Measurements from ENCODE around the gene KIAA0040. TPM values are rescaled to one million over a fixed set of nuclear protein-coding genes. Genes with fewer than 3 reads are reported as not detected.

KIAA0040 gene
- total RNA-seq, 1 experiment from 2014 or later: 15.0 TPM

- no peak for TF ChIP-seq ZNF138 (CRISPR knock-in tag; conservative IDR thresholded peaks at IDR 0.05)
- no peak for TF ChIP-seq NFE2L1 (CRISPR knock-in tag; IDR thresholded peaks at IDR 0.05)
- TF ChIP-seq STAT6 (CRISPR knock-in tag; conservative IDR thresholded peaks at IDR 0.05; ENCODE audit: low read depth): no peak
- no peak for TF ChIP-seq TP53 (CRISPR knock-in tag; IDR thresholded peaks at IDR 0.05)
- no peak for TF ChIP-seq ELF4 (CRISPR knock-in tag; IDR thresholded peaks at IDR 0.05; ENCODE audit: low read depth)
- Mint-ChIP-seq H3K27ac (no peak overlapping the region), H3K9me3 (no peaks in the 10 kb centered on the region), H3K36me3 (no peaks in the 10 kb centered on the region), H3K4me3 (no peak overlapping the region), H3K4me1 (peaks cover 20% of the 10 kb centered on the region), H3K27me3 (ENCODE audit: low read depth) (peaks cover 13% of the 10 kb centered on the region)
- POLR2A ChIA-PET: no interaction called here
- no peak for DNase-seq (ENCODE audit: low spot score)
- CTCF ChIA-PET: interaction anchor here (0.8 to 1.2 kb wide), 3 partner anchors 34 to 64 kb away, joined by 3 to 4 read pairs (median 3); no protein-coding TSS in a partner anchor
- ATAC-seq: no peak
Observed at GRCh38 chr1:175188936-175189335, 3.6 kb downstream of the KIAA0040 start.

GRCh38 chr1:175186433-175187160, 6.0 kb downstream of the KIAA0040 start:
- H3K36me3 Mint-ChIP-seq: no peaks in the 10 kb centered on the region
- H3K9me3 Mint-ChIP-seq: no peaks in the 10 kb centered on the region
- H3K4me1 Mint-ChIP-seq: peaks cover 29% of the 10 kb centered on the region
- no peak for ATAC-seq
- peaks cover 3% of the 10 kb centered on the region; the same call in 1 of the 2 replicates for H3K27me3 Mint-ChIP-seq (ENCODE audit: low read depth)
- no peak overlapping the region for H3K27ac Mint-ChIP-seq
- DNase-seq (ENCODE audit: low spot score): no peak
- TF ChIP-seq PRRX2 (CRISPR knock-in tag; IDR thresholded peaks at IDR 0.05): no peak
- TF ChIP-seq ZNF219 (CRISPR knock-in tag; IDR thresholded peaks at IDR 0.05; ENCODE audit: borderline replicate concordance): no peak
- TF ChIP-seq HMGA2 (CRISPR knock-in tag; IDR thresholded peaks at IDR 0.05): no peak
- no peak for TF ChIP-seq SOX15 (CRISPR knock-in tag; IDR thresholded peaks at IDR 0.05)
- TF ChIP-seq ZMAT4 (CRISPR knock-in tag; IDR thresholded peaks at IDR 0.05): no peak
- TF ChIP-seq SMAD3 (CRISPR knock-in tag; IDR thresholded peaks at IDR 0.05; ENCODE audit: borderline replicate concordance): no peak
- no peak for TF ChIP-seq MXD4 (CRISPR knock-in tag; IDR thresholded peaks at IDR 0.05; ENCODE audit: borderline replicate concordance)
- TF ChIP-seq ZNF121 (CRISPR knock-in tag; IDR thresholded peaks at IDR 0.05): no peak
- TF ChIP-seq ATF1 (CRISPR knock-in tag; IDR thresholded peaks at IDR 0.05): no peak
- ChIA-PET CTCF (interaction anchor here (0.9 to 1.9 kb wide), 3 partner anchors 32 to 35 kb away, joined by 3 to 5 read pairs (median 3); no protein-coding TSS in a partner anchor), POLR2A (no interaction called here)
- no peak overlapping the region for H3K4me3 Mint-ChIP-seq

DNA sequence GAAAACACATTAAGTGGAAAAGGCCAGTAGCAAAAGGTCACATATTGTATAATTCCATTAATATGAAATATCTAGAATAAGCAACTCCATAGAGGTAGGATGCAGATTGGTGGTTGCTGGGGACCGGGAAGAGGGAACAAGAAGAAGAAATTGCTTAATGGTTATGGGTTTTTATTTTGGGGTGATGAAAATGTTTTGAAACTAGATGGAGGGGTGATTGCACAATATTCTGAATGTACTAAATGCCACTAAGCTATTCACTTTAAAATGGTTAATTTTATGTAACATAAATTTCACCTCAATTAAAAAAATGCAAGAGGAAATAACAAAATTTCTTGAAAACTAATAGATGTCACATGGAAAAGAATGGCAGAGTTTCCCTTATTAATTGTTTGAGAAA, 6.7 kb downstream of the KIAA0040 start:
- Mint-ChIP-seq H3K9me3 (no peaks in the 10 kb centered on the region), H3K4me3 (no peak overlapping the region), H3K27ac (no peak overlapping the region), H3K4me1 (peaks cover 25% of the 10 kb centered on the region), H3K27me3 (ENCODE audit: low read depth) (no peaks in the 10 kb centered on the region), H3K36me3 (no peaks in the 10 kb centered on the region)
- CTCF ChIA-PET: no interaction called here
- ATAC-seq: no peak
- DNase-seq (ENCODE audit: low spot score): no peak
- POLR2A ChIA-PET: no interaction called here
- TF ChIP-seq, protein P1, sequence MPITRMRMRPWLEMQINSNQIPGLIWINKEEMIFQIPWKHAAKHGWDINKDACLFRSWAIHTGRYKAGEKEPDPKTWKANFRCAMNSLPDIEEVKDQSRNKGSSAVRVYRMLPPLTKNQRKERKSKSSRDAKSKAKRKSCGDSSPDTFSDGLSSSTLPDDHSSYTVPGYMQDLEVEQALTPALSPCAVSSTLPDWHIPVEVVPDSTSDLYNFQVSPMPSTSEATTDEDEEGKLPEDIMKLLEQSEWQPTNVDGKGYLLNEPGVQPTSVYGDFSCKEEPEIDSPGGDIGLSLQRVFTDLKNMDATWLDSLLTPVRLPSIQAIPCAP (CRISPR knock-in tag; IDR thresholded peaks at IDR 0.05): no peak
- no peak for TF ChIP-seq ZNF138 (CRISPR knock-in tag; conservative IDR thresholded peaks at IDR 0.05)
- TF ChIP-seq SMAD3 (CRISPR knock-in tag; IDR thresholded peaks at IDR 0.05; ENCODE audit: borderline replicate concordance): no peak
- TF ChIP-seq SOX15 (CRISPR knock-in tag; IDR thresholded peaks at IDR 0.05): no peak
- no peak for TF ChIP-seq MLX (CRISPR knock-in tag; IDR thresholded peaks at IDR 0.05)
- TF ChIP-seq, protein P2, sequence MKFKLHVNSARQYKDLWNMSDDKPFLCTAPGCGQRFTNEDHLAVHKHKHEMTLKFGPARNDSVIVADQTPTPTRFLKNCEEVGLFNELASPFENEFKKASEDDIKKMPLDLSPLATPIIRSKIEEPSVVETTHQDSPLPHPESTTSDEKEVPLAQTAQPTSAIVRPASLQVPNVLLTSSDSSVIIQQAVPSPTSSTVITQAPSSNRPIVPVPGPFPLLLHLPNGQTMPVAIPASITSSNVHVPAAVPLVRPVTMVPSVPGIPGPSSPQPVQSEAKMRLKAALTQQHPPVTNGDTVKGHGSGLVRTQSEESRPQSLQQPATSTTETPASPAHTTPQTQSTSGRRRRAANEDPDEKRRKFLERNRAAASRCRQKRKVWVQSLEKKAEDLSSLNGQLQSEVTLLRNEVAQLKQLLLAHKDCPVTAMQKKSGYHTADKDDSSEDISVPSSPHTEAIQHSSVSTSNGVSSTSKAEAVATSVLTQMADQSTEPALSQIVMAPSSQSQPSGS (CRISPR knock-in tag; IDR thresholded peaks at IDR 0.05; ENCODE audit: borderline replicate concordance, low read depth): no peak
- TF ChIP-seq GABPB1 (CRISPR knock-in tag; IDR thresholded peaks at IDR 0.05): no peak
- no peak for TF ChIP-seq IRF2 (CRISPR knock-in tag; IDR thresholded peaks at IDR 0.05; ENCODE audit: borderline replicate concordance, low read depth)
- no peak for TF ChIP-seq ZSCAN18 (CRISPR knock-in tag; IDR thresholded peaks at IDR 0.05)
- no peak for TF ChIP-seq NFE2L1 (CRISPR knock-in tag; IDR thresholded peaks at IDR 0.05)
- TF ChIP-seq TP53 (CRISPR knock-in tag; IDR thresholded peaks at IDR 0.05): no peak
- TF ChIP-seq, protein P3, sequence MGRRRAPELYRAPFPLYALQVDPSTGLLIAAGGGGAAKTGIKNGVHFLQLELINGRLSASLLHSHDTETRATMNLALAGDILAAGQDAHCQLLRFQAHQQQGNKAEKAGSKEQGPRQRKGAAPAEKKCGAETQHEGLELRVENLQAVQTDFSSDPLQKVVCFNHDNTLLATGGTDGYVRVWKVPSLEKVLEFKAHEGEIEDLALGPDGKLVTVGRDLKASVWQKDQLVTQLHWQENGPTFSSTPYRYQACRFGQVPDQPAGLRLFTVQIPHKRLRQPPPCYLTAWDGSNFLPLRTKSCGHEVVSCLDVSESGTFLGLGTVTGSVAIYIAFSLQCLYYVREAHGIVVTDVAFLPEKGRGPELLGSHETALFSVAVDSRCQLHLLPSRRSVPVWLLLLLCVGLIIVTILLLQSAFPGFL (CRISPR knock-in tag; IDR thresholded peaks at IDR 0.05; ENCODE audit: borderline replicate concordance): no peak
- no peak for TF ChIP-seq ZNF219 (CRISPR knock-in tag; IDR thresholded peaks at IDR 0.05; ENCODE audit: borderline replicate concordance)

Data from WTC11 (cell line).